Testis (tissue), 3 donors: Measurements from ENCODE around the gene IRF5. TPM values are rescaled to one million over a fixed set of nuclear protein-coding genes. Genes with fewer than 3 reads are reported as not detected.

Experiments
- DNase-seq: peaks from one replicate; pipeline ENCODE4 v3.0.0-alpha.2; 2019
- H3K27ac ChIP-seq, 2 donors: fragments of 200-600 bp; sonication (generic); one replicate each; pipeline ENCODE4 v1.5.1; 2019
- H3K27me3 ChIP-seq: fragments of 200-600 bp; sonication (generic); one replicate; pipeline ENCODE4 v1.5.1; 2019
- H3K36me3 ChIP-seq: fragments of 200-600 bp; sonication (generic); one replicate; pipeline ENCODE4 v1.5.1; 2017; ENCODE audit warnings: low read depth; ENCODE audit errors: missing control alignments
- H3K4me1 ChIP-seq: fragments of 200-600 bp; sonication (generic); one replicate; pipeline ENCODE4 v1.5.1; 2019
- H3K4me3 ChIP-seq, 2 donors: fragments of 200-600 bp; sonication (generic); one replicate each; pipeline ENCODE4 v1.5.1; 2017 to 2019
- H3K9me3 ChIP-seq: fragments of 200-600 bp; sonication (generic); one replicate; pipeline ENCODE4 v1.5.1; 2017
- POLR2A ChIP-seq: fragments of 450-650 bp; IDR thresholded peaks from one replicate; pipeline ENCODE4 v1.6.1; 2017; ENCODE audit warnings: antibody characterized with exemption, mild to moderate bottlenecking, moderate library complexity
- WGBS, 2 donors: methylation state at CpG; one replicate each; pipeline ENCODE4 v1.1.5; 2018; 5-methylcytosine and 5-hydroxymethylcytosine counted together
- intact Hi-C: fragments of 100-400 bp; cut with DNase I; formaldehyde crosslinking; loops from one replicate; pipeline ENCODE4 v1.15.1; 2023; ENCODE audit warnings: low total_unique reads
- polyA plus RNA-seq: library from polyadenylated mRNA; stranded (reverse); fragments of 350-450 nt; fragmentation: Illumina TruSeq; extraction: RNeasy Lipid Tissue Mini Kit (QIAGEN cat#74804); gene quantifications from one replicate; pipeline ENCODE4 v1.2.3, GENCODE V29; 2014; ENCODE audit warnings: low read depth, low replicate concordance; ENCODE audit not compliant: insufficient read depth
- total RNA-seq, 2 donors: library from RNA; depleted of rRNA; stranded (reverse); fragments of >200 nt; gene quantifications; one replicate each; pipeline ENCODE4 v1.2.3, GENCODE V29; 2016
- TF ChIP-seq, protein P1 (sequence below), 3 experiments: fragments of 450-650 bp in 2 of 3; fragments of 200-600 bp in 1 of 3; sonication (generic) in 1 of 3; IDR thresholded peaks; one replicate each; pipeline ENCODE4 v1.5.1; 2016 to 2019; ENCODE audit warnings: antibody characterized with exemption in 3 of 3, mild to moderate bottlenecking in 2 of 3, moderate library complexity in 1 of 3

IRF5 gene
- total and polyA plus RNA-seq, 3 donors from 2014 or later, result 2.9 to 5.6 (median 4.6) TPM

DNA sequence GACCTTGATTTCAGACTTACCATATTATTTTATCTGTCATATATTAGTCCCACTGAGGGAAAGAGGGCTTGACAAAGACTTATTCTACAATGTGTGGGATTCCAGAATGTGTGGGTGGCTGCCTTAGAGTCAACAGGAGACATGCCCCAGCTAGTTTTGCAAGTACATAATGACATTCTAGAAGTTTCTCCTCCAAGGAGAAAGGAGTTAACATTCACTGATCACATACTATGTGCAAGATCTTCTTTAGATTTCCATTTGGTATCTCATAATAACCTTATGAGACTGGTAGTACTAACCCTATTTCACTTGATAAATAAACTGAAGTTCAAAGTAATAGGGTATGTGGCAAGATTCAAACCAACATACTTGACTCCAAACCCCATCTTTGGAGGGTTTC, 25.2 kb downstream of the IRF5 start:
- H3K9me3 ChIP-seq, result no peaks in the 10 kb centered on the region
- H3K4me1 ChIP-seq, result no peaks in the 10 kb centered on the region
- no peak for DNase-seq
- TF ChIP-seq, protein P1, sequence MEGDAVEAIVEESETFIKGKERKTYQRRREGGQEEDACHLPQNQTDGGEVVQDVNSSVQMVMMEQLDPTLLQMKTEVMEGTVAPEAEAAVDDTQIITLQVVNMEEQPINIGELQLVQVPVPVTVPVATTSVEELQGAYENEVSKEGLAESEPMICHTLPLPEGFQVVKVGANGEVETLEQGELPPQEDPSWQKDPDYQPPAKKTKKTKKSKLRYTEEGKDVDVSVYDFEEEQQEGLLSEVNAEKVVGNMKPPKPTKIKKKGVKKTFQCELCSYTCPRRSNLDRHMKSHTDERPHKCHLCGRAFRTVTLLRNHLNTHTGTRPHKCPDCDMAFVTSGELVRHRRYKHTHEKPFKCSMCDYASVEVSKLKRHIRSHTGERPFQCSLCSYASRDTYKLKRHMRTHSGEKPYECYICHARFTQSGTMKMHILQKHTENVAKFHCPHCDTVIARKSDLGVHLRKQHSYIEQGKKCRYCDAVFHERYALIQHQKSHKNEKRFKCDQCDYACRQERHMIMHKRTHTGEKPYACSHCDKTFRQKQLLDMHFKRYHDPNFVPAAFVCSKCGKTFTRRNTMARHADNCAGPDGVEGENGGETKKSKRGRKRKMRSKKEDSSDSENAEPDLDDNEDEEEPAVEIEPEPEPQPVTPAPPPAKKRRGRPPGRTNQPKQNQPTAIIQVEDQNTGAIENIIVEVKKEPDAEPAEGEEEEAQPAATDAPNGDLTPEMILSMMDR (IDR thresholded peaks at IDR 0.05), result no peak
- TF ChIP-seq POLR2A, result no peak
- no peaks in the 10 kb centered on the region for H3K27me3 ChIP-seq
- no peak overlapping the region for H3K27ac ChIP-seq
- intact Hi-C loops, result no loop called here
- H3K4me3 ChIP-seq, result no peak overlapping the region
- H3K36me3 ChIP-seq, result no peaks in the 10 kb centered on the region

DNA sequence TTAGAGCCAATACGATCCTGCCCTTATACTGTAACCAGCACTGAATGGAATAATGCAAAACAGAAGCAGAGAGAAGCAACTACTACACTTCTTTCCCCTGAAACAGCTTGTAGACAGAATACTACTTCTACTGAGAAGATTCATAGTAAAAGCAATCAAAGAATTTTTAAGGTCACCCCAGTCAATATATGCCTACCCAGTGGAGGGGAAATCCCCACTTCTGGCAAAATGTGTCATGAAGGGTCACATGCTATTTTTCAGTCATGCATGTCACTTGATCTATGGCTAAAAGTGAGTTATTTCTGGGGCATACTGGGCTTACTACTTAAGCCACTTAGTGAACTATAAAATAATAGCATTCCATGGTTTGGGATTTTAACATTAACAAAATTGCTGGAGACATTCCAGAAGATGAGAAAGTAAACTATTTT, 25.6 kb downstream of the IRF5 start:
- H3K4me3 ChIP-seq, result no peak overlapping the region
- H3K36me3 ChIP-seq, result no peaks in the 10 kb centered on the region
- DNase-seq, result no peak
- no peak overlapping the region for H3K27ac ChIP-seq
- WGBS, 2 donors, result 81 to 100% methylated on average over 1 of the region's 1 CpG
- H3K27me3 ChIP-seq, result no peaks in the 10 kb centered on the region
- no peak for TF ChIP-seq POLR2A
- TF ChIP-seq, protein P1 (IDR thresholded peaks at IDR 0.05), result no peak
- no peaks in the 10 kb centered on the region for H3K4me1 ChIP-seq
- intact Hi-C loops, result no loop called here
- no peaks in the 10 kb centered on the region for H3K9me3 ChIP-seq

DNA sequence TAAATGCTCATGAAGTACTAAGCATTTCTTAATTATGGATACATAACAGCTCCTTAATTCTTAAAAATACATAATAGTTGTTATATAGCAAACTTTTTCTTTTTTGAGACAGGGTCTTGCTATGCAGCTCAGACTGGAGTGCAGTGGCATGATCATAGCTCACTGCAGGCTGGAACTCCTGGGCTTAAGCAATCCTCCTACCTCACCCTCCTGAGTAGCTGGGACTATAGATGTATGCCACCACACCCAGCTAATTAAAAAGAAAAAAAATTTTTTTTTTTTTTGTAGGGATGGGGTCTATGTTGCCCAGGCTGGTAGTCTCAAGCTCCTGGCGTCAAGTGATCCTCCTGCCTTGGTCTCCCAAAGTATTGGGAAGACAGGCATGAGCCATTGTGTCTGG, 30.9 kb downstream of the IRF5 start:
- no peaks in the 10 kb centered on the region for H3K4me1 ChIP-seq
- DNase-seq, result no peak
- no peaks in the 10 kb centered on the region for H3K36me3 ChIP-seq
- intact Hi-C loops, result no loop called here
- no peaks in the 10 kb centered on the region for H3K9me3 ChIP-seq
- no peak overlapping the region for H3K4me3 ChIP-seq
- H3K27me3 ChIP-seq, result no peaks in the 10 kb centered on the region
- TF ChIP-seq, protein P1 (IDR thresholded peaks at IDR 0.05), result no peak
- no peak for TF ChIP-seq POLR2A
- no peak overlapping the region for H3K27ac ChIP-seq
- WGBS, 2 donors, result 83 to 100% methylated on average over 1 of the region's 1 CpG

DNA sequence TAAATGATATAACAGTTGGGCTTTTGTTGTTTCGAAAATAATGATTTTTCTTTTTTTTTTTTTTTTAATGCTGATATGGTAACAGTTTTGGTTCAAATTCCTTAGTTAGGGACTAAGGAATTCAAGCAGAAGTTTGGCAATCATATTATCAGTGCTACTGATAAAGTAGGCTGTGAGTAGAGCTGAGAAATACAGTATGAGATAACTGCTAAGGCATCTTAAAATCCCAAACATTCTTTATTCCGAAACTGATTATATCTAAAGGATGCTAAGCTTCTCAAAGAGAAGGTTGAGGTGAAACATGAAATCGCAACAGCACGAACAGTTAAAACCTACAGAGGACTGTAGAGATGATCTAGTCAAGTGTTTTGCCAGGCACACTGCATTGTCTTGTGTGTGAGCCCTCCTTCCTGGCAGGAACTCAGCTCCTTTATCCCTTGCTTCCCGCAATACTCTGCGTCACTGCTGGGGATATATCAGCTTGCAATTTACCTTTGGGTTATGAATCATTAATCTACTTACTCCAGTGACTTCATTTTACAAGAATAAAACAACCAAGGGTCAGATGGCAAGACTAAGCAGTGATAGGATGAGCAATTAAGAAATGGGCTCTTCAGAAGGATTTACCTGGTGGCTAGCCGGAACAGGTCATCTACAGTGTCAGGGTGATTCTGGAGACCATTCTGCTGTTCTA, 36.7 kb downstream of the IRF5 start:
- DNase-seq, result no peak
- intact Hi-C loops, result no loop called here
- no peaks in the 10 kb centered on the region for H3K36me3 ChIP-seq
- H3K4me3 ChIP-seq, result no peak overlapping the region
- no peak overlapping the region for H3K27ac ChIP-seq
- WGBS, 2 donors, result 72 to 73% methylated on average over 7 of the region's 7 CpGs
- no peaks in the 10 kb centered on the region for H3K27me3 ChIP-seq
- no peak for TF ChIP-seq POLR2A
- TF ChIP-seq, protein P1 (IDR thresholded peaks at IDR 0.05), result no peak
- no peaks in the 10 kb centered on the region for H3K4me1 ChIP-seq
- H3K9me3 ChIP-seq, result no peaks in the 10 kb centered on the region

DNA sequence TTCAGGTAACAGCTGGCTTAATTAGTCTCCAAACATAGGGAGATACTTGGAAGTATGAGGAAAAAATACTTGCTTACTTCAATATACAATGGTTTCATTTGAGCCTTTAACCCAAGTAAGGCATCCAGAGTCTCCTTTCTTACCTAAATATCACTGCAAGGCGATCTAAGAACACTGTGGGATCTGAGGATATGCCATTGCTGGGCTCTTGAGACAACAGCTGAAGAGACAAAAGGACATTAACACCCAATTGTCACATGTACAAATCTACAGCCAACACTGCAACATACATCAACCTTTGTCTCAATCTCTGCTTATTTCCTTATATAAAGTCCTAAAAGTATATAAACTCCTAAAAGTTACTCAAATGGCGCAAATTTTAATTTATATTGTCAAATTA, 44.4 kb downstream of the IRF5 start:
- H3K27me3 ChIP-seq, result no peaks in the 10 kb centered on the region
- WGBS, 2 donors, result 93 to 98% methylated on average over 2 of the region's 2 CpGs
- no peaks in the 10 kb centered on the region for H3K9me3 ChIP-seq
- no peak for TF ChIP-seq POLR2A
- TF ChIP-seq, protein P1 (IDR thresholded peaks at IDR 0.05), result no peak
- no peak overlapping the region for H3K27ac ChIP-seq
- no peaks in the 10 kb centered on the region for H3K36me3 ChIP-seq
- intact Hi-C loops, result no loop called here
- H3K4me3 ChIP-seq, result no peak overlapping the region
- DNase-seq, result no peak
- H3K4me1 ChIP-seq, result no peaks in the 10 kb centered on the region
